ENCODE results near the gene LRRC56. TPM values are rescaled to one million over a fixed set of nuclear protein-coding genes. Genes with fewer than 3 reads are reported as not detected.

LRRC56 gene
- total and polyA plus RNA-seq, 2 of the 13 experiments (the other 11 are each of a cell fraction or from before 2014, with no cell fraction given): 0.11 to 0.29 TPM

GRCh38 chr11:576811-577610 lies 39.7 kb downstream of the LRRC56 start:
- CTCF ChIA-PET (ENCODE audit: low intra/inter-chr PET ratio, low total read pairs): no interaction called here
- POLR2A ChIA-PET: interaction anchor here (0.7 to 2.5 kb wide), 3 partner anchors 11 to 24 kb away, joined by 3 to 33 read pairs (median 9); no protein-coding TSS in a partner anchor
- H3K4me1 ChIP-seq (ENCODE audit: insufficient read depth, low read length): peaks cover 57% of the 10 kb centered on the region
- TF ChIP-seq MEIS2 (CRISPR knock-in tag; IDR thresholded peaks at IDR 0.05): 0 out of 2 replicates have a peak, but pooled peaks have one; percentile 4
- TF ChIP-seq HNF4A (CRISPR knock-in tag; IDR thresholded peaks at IDR 0.05): 0 out of 2 replicates have a peak, but pooled peaks have one; percentile 21
- 0 out of 2 replicates have a peak, but pooled peaks have one; percentile 4 for TF ChIP-seq MAX (IDR thresholded peaks at IDR 0.05)
- TF ChIP-seq ZBTB7B (CRISPR knock-in tag; IDR thresholded peaks at IDR 0.05): no peak
- TF ChIP-seq TFAP4 (IDR thresholded peaks at IDR 0.05; ENCODE audit: borderline replicate concordance, low read depth): 0 out of 2 replicates have a peak, but pooled peaks have one; percentile 15
- TF ChIP-seq ZFY (CRISPR knock-in tag; IDR thresholded peaks at IDR 0.05): peak; percentile 28
- no peak for TF ChIP-seq HNRNPLL (IDR thresholded peaks at IDR 0.05; ENCODE audit: low read depth, low read length, poor library complexity, severe bottlenecking)
- TF ChIP-seq ZNF441 (CRISPR knock-in tag; IDR thresholded peaks at IDR 0.05; ENCODE audit: borderline replicate concordance): 0 out of 2 replicates have a peak, but pooled peaks have one; percentile 21
- TF ChIP-seq ZBTB7A (CRISPR knock-in tag; IDR thresholded peaks at IDR 0.05): no peak
- TF ChIP-seq ZNF670 (CRISPR knock-in tag; IDR thresholded peaks at IDR 0.05; ENCODE audit: borderline replicate concordance): no peak
- TF ChIP-seq ZBTB42 (CRISPR knock-in tag; IDR thresholded peaks at IDR 0.05): 0 out of 2 replicates have a peak, but pooled peaks have one; percentile 24
- peak; percentile 68 for TF ChIP-seq RBM39 (IDR thresholded peaks at IDR 0.05; ENCODE audit: low read depth, low read length, poor library complexity, severe bottlenecking)
- TF ChIP-seq PRDM10 (CRISPR knock-in tag; IDR thresholded peaks at IDR 0.05; ENCODE audit: low read depth): 0 out of 2 replicates have a peak, but pooled peaks have one; percentile 22
- TF ChIP-seq RARA (CRISPR knock-in tag; IDR thresholded peaks at IDR 0.05): peak; percentile 10; the same call in 1 of the 2 replicates
- no peak for TF ChIP-seq NBN (conservative IDR thresholded peaks at IDR 0.05)
- peak; percentile 12; the same call in 1 of the 2 replicates for TF ChIP-seq KDM5B (CRISPR knock-in tag; IDR thresholded peaks at IDR 0.05; ENCODE audit: borderline replicate concordance)

More at GRCh38 chr11:576811-577610, 39.7 kb downstream of the LRRC56 start:
- FAIRE-seq (no peak), DNase-seq (ENCODE audit: low spot score) (no peak), ATAC-seq (no peak)
- WGBS (ENCODE audit: low lambda C conversion rate): 2% methylated on average over 23 of the region's 48 CpGs
- in situ Hi-C loops (cut with HindIII; ENCODE audit: extremely low pct_ligation_motif_present, low pct_unique_long_range_greater_than_20kb) (no loop called here), intact Hi-C loops (cut with micrococcal nuclease; ENCODE audit: unreplicated experiment) (no loop called here)
- no peaks in the 10 kb centered on the region; a peak in 2 of 5 replicates for H3K27me3 ChIP-seq (ENCODE audit: control insufficient read depth in 1 of 2, insufficient read depth in 2 of 2, low read length in 2 of 2)
- peaks cover 52% of the 10 kb centered on the region for H3K79me2 ChIP-seq (ENCODE audit: insufficient read depth, low read length)
- BruUV-seq (replicated peaks): no TSS peak
- peak overlapping the region; percentile 78 to 100 (median 92) for H3K4me3 ChIP-seq (replicated peaks in 1 of 3; ENCODE audit: insufficient read depth in 1 of 3, low read depth in 2 of 3, low read length in 3 of 3)
- H3K9ac ChIP-seq (ENCODE audit: insufficient read depth, low read depth, low read length): peak overlapping the region; percentile 100
- peaks cover 8 to 13% of the 10 kb centered on the region in 2 experiments; a peak in 4 of 5 replicates for H3K36me3 ChIP-seq (replicated peaks in 1 of 2; ENCODE audit: control insufficient read depth in 1 of 2, insufficient read depth in 2 of 2, low read length in 2 of 2)
- peak overlapping the region; percentile 80 for H3K27ac ChIP-seq (ENCODE audit: extremely low read length, insufficient read depth, low read length)
- no peaks in the 10 kb centered on the region for H3K9me3 ChIP-seq (ENCODE audit: low read length)
- H4K20me1 ChIP-seq (ENCODE audit: insufficient read depth, low read length): peaks cover 43% of the 10 kb centered on the region
- peak overlapping the region; percentile 94 for H3K4me2 ChIP-seq (ENCODE audit: low read depth, low read length)
- no peak overlapping the region for H2AFZ ChIP-seq (ENCODE audit: low read length)
